ENCODE data around the gene BCR. TPM values are rescaled to one million over a fixed set of nuclear protein-coding genes. Genes with fewer than 3 reads are reported as not detected.

The BCR gene
- total RNA-seq, 2 experiments from 2014 or later = 42.2 to 51.3 TPM

GRCh38 chr22:23202812-23203451 lies 22.6 kb downstream of the BCR start:
- POLR2A ChIA-PET = interaction anchor here (0.6 to 1.2 kb wide), 3 partner anchors 10 to 287 kb away, joined by 3 to 4 read pairs (median 4); no protein-coding TSS in a partner anchor
- H3K36me3 ChIP-seq (ENCODE audit: insufficient read depth, low read length) = peaks cover 40% of the 10 kb centered on the region
- no TSS peak for BruUV-seq (replicated peaks)
- no peak for DNase-seq (ENCODE audit: low spot score)
- CTCF ChIA-PET (ENCODE audit: unreplicated experiment) = interaction anchor here (0.6 kb wide), 1 partner anchor 72 kb away, joined by 3 read pairs; no protein-coding TSS in a partner anchor
- H3K4me1 ChIP-seq (ENCODE audit: insufficient read depth, low read length, poor library complexity, severe bottlenecking) = peaks cover 20% of the 10 kb centered on the region
- peaks cover 5% of the 10 kb centered on the region; the same call in 1 of the 2 replicates for H3K79me2 ChIP-seq (ENCODE audit: insufficient read depth, low read depth, low read length)
- no peak overlapping the region for H3K4me3 ChIP-seq (ENCODE audit: low read depth, low read length, poor library complexity, severe bottlenecking)
- H3K27ac ChIP-seq (ENCODE audit: low read depth, low read length, poor library complexity, severe bottlenecking) = no peak overlapping the region
- H3K9me2 ChIP-seq (ENCODE audit: insufficient read depth, low read length) = no peaks in the 10 kb centered on the region
- no peaks in the 10 kb centered on the region for H3K9me3 ChIP-seq (ENCODE audit: low read length)
- TF ChIP-seq, protein P1, sequence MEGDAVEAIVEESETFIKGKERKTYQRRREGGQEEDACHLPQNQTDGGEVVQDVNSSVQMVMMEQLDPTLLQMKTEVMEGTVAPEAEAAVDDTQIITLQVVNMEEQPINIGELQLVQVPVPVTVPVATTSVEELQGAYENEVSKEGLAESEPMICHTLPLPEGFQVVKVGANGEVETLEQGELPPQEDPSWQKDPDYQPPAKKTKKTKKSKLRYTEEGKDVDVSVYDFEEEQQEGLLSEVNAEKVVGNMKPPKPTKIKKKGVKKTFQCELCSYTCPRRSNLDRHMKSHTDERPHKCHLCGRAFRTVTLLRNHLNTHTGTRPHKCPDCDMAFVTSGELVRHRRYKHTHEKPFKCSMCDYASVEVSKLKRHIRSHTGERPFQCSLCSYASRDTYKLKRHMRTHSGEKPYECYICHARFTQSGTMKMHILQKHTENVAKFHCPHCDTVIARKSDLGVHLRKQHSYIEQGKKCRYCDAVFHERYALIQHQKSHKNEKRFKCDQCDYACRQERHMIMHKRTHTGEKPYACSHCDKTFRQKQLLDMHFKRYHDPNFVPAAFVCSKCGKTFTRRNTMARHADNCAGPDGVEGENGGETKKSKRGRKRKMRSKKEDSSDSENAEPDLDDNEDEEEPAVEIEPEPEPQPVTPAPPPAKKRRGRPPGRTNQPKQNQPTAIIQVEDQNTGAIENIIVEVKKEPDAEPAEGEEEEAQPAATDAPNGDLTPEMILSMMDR (conservative IDR thresholded peaks at IDR 0.05; ENCODE audit: low read length) = no peak
- no peak for TF ChIP-seq EZH2phosphoT487 (IDR thresholded peaks at IDR 0.05; ENCODE audit: borderline replicate concordance, low read depth, low read length)
- intact Hi-C loops (cut with micrococcal nuclease; ENCODE audit: unreplicated experiment) = no loop called here
- H3K4me2 ChIP-seq (ENCODE audit: low read length) = no peak overlapping the region
- 0 out of 2 replicates have a peak, but pooled peaks cover 6% of the 10 kb centered on the region for H4K20me1 ChIP-seq (ENCODE audit: insufficient read depth, low read length)
- no peak overlapping the region for H2AFZ ChIP-seq (ENCODE audit: low read length)

GRCh38 chr22:23203452-23204124 lies 23.3 kb downstream of the BCR start:
- Histone ChIP-seq H3K4me1 (ENCODE audit: insufficient read depth, low read length, poor library complexity, severe bottlenecking) (peaks cover 26% of the 10 kb centered on the region), H2AFZ (ENCODE audit: low read length) (no peak overlapping the region), H4K20me1 (ENCODE audit: insufficient read depth, low read length) (0 out of 2 replicates have a peak, but pooled peaks cover 6% of the 10 kb centered on the region), H3K27ac (ENCODE audit: low read depth, low read length, poor library complexity, severe bottlenecking) (no peak overlapping the region), H3K36me3 (ENCODE audit: insufficient read depth, low read length) (peaks cover 37% of the 10 kb centered on the region), H3K9me3 (ENCODE audit: low read length) (no peaks in the 10 kb centered on the region), H3K4me3 (ENCODE audit: low read depth, low read length, poor library complexity, severe bottlenecking) (no peak overlapping the region), H3K79me2 (ENCODE audit: insufficient read depth, low read depth, low read length) (peaks cover 5% of the 10 kb centered on the region; the same call in 1 of the 2 replicates), H3K4me2 (ENCODE audit: low read length) (no peak overlapping the region), H3K9me2 (ENCODE audit: insufficient read depth, low read length) (no peaks in the 10 kb centered on the region)
- POLR2A ChIA-PET = interaction anchor here (0.6 to 0.7 kb wide), 2 partner anchors 12 to 272 kb away, joined by 3 to 4 read pairs; no protein-coding TSS in a partner anchor
- intact Hi-C loops (cut with micrococcal nuclease; ENCODE audit: unreplicated experiment) = no loop called here
- no peak for DNase-seq (ENCODE audit: low spot score)
- CTCF ChIA-PET (ENCODE audit: unreplicated experiment) = interaction anchor here (0.6 kb wide), 1 partner anchor 72 kb away, joined by 3 read pairs; no protein-coding TSS in a partner anchor
- no TSS peak for BruUV-seq (replicated peaks)
- no peak for TF ChIP-seq EZH2phosphoT487 (IDR thresholded peaks at IDR 0.05; ENCODE audit: borderline replicate concordance, low read depth, low read length)
- TF ChIP-seq, protein P1 (conservative IDR thresholded peaks at IDR 0.05; ENCODE audit: low read length) = no peak
